Neuron (in vitro differentiated cells): ENCODE results near the gene VMO1.
A peak's percentile ranks its signal among the peaks of the same experiment; 100 is the strongest.

Experiments used
- H2AFZ ChIP-seq: one replicate; pipeline ENCODE4 v1.6.1; 2013; ENCODE audit warnings: low read depth, mild to moderate bottlenecking, inconsistent platforms, low read length, moderate library complexity
- H3K27me3 ChIP-seq: one replicate; pipeline ENCODE4 v1.6.1; 2013; ENCODE audit warnings: low read length; ENCODE audit not compliant: insufficient read depth
- H3K36me3 ChIP-seq: one replicate; pipeline ENCODE4 v1.6.1; 2013; ENCODE audit warnings: low read length; ENCODE audit not compliant: insufficient read depth
- H3K4me1 ChIP-seq: one replicate; pipeline ENCODE4 v1.6.1; 2013; ENCODE audit warnings: low read length; ENCODE audit not compliant: insufficient read depth
- H3K4me3 ChIP-seq: 2 replicates; pipeline ENCODE4 v1.5.1; 2013; ENCODE audit warnings: mild to moderate bottlenecking, low read length, moderate library complexity
- H3K9me3 ChIP-seq: one replicate; pipeline ENCODE4 v1.6.1; 2013; ENCODE audit warnings: low read length

VMO1 gene

DNA sequence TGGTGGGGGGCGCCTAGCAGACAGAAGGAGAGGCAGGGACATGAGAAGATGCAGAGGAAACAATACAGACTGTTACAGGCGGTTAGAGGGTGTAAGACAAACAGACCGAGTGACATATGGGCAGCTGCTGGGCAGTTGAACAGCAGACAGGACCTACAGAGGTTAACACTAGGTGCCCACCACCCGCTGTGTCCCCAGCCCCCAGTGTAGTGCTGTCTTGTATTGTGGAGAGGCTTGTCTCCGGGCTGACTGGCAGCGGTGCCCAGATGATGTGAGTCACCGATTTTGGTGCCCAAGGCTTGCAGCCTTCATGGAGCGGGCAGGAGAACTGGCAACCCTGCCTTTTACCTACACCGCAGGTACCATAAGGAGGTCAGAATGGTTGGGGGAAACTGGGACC, 44.0 kb downstream of the VMO1 start:
- peaks cover 3% of the 10 kb centered on the region for H3K9me3 ChIP-seq
- no peaks in the 10 kb centered on the region for H3K36me3 ChIP-seq
- H3K4me1 ChIP-seq = peaks cover 9% of the 10 kb centered on the region
- H3K4me3 ChIP-seq = no peak overlapping the region
- H3K27me3 ChIP-seq = peaks cover 85% of the 10 kb centered on the region
- no peak overlapping the region for H2AFZ ChIP-seq

DNA sequence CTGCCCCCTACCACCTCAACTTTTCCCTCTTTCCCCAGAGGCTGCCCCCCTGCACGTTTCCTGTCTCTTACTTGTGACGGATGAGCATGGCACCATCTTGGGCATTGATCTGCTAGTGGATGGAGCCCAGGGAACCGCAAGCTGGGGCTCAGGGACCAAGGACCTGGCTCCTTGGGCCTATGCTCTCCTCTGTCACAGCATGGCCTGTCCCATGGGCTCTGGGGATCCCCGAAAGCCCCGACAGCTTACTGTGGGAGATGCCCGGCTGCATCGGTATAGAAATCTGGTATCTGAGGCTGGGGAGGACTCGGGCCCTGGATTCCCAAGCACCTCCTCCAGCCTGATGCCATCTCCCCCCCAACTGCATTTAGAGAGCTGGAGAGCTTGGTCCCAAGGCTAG, 44.6 kb downstream of the VMO1 start:
- H3K27me3 ChIP-seq = peaks cover 84% of the 10 kb centered on the region

DNA sequence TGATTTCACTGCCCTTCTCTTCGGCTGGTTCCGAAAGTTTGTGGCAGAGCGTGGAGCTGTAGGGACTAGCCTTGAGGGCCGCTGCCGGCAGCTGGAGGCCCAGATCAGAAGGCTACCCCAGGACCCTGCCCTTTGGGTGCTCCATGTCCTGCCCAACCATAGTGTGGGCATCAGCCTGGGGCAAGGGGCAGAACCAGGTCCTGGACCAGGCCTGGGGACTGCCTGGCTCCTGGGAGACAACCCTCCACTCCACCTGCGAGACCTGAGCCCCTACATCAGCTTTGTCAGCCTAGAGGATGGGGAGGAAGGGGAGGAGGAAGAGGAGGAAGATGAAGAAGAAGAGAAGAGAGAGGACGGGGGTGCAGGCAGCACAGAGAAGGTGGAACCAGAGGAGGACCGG, 45.6 kb downstream of the VMO1 start:
- H3K36me3 ChIP-seq = no peaks in the 10 kb centered on the region
- H3K4me1 ChIP-seq = peaks cover 9% of the 10 kb centered on the region
- no peak overlapping the region for H3K4me3 ChIP-seq
- no peak overlapping the region for H2AFZ ChIP-seq
- H3K27me3 ChIP-seq = peaks cover 81% of the 10 kb centered on the region
- H3K9me3 ChIP-seq = peaks cover 3% of the 10 kb centered on the region

More for the DNA sequence above, 44.6 kb downstream of the VMO1 start:
- Histone ChIP-seq H3K9me3 (peaks cover 3% of the 10 kb centered on the region), H2AFZ (no peak overlapping the region), H3K4me1 (peaks cover 9% of the 10 kb centered on the region), H3K36me3 (no peaks in the 10 kb centered on the region), H3K4me3 (no peak overlapping the region)

DNA sequence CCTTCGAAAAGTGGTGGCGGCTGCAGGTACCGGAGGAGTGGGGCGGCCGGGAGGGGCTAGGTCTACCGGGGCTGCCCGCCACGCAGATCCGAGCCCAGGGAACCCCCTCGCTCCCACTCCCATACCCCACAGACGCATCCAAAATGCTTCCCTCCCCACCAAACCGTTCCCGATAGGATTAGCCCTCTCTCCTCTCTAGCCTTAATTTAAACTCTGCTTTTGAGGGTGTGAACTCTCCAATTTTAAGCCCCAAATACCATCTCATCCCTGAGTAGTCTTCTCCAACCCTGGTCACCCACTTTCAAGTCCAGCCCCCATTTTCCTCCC, 46.2 kb downstream of the VMO1 start:
- H3K4me3 ChIP-seq = peak overlapping the region; percentile 43
- no peaks in the 10 kb centered on the region for H3K36me3 ChIP-seq
- peaks cover 75% of the 10 kb centered on the region for H3K27me3 ChIP-seq
- peaks cover 6% of the 10 kb centered on the region for H3K4me1 ChIP-seq
- peaks cover 3% of the 10 kb centered on the region for H3K9me3 ChIP-seq
- H2AFZ ChIP-seq = peak overlapping the region; percentile 91

DNA sequence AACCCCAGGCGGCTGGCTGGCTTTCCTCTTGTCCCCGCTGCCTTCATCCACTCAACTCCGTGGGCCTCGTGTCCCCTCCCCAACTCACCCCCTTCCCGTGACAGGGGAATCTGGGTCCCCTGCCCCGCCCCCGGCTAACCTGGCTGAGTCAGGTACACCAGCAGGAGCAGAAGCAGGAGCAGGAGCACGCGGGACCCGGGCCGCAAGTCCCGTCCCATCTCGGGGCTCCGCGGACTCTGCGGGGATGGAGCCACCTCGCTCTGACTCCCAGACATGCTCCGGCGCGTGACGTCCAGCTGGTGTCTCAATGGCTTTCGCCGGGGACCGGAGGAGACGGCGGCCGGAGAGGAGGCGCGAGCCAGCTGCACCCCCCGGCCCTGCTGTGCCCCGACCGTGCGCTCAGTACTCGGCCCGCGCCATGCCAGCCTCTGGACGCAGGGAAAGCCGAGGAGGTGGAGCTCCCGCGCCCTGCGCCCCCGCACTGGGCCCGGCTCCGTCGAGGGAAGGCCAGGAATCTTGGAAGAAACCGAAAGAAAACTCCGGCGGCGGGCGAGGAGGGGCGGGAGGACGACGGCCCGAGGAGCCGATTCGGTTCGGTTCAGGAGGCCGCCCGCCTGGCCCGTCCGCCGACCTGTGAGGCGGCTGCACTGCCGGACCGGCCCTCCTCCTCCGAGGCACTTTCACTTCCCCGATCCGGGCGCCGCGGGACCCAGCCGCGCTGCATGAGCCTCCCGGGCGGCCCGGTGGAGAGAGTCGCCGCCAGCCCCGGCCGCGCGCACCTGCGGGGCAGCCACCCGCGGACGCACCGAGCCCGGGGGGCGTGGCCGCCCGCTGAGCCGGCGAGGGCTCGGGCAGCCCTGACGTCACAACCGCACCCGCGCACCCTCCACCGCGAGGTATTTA, 46.8 kb downstream of the VMO1 start, which contains the start of the genes CXCL16 and ZMYND15:
CXCL16 (minus strand) TSS at position 807 of the 903 bp plus-strand sequence; CDS start at position 218, 589 bp downstream.
ZMYND15 (plus strand) TSS at position 712 of the 903 bp plus-strand sequence. CDS start 716 bp downstream, outside the sequence.
- peak within 1 kb of the TSS; percentile 43 for H3K4me3 ChIP-seq
- H3K4me1 ChIP-seq = peaks cover 6% of the 10 kb centered on the region
- peaks cover 69% of the 10 kb centered on the region for H3K27me3 ChIP-seq
- H3K9me3 ChIP-seq = peaks cover 3% of the 10 kb centered on the region
- no peaks in the 10 kb centered on the region for H3K36me3 ChIP-seq
- H2AFZ ChIP-seq = peak within 1 kb of the TSS; percentile 91

DNA sequence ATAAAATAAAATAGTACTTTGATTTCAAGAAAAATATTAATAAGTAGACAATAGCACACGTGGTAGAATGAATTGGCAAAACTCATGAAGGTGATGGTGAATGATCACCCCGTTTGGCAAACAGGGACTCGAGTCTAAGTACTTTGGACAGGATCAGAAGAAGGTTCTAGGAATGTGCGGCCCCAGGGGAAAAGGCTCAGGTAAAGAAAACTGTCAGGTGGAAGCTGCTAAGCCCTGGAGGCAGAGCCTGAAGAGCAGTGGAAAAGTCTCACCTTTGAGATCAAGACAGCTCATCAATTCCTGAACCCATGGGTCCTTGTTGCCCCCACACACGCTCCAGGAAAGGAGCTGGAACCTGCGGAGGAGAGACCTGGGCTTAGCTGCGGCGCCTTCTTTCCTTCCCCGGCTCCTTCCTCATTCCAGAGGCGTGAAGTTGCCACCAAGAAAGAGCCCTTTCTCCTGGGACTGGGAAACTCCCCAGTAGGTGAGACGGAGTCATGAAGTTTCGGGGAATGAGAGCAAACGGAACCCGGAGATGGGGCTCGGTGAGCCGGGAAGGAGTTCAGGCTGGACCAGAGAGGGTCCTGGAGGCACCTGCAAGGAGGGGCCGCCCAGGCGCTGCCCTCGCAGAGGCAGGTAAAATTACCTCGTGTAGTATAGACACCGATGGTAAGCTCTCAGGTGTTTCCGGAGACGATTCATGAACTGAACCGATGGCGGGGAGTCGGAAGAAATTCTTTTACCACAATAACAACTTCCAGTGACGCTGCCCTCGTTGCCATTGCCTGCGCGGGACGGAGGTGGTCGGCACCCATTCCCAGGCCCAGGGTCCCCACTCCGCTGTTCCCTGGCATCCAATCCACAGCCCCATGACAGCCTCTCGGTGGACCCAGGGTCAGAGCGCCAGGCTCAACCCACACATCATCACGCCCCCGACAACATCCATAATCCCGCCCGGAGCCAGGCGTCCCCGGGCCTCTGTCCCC, 47.7 kb downstream of the VMO1 start:
- H3K27me3 ChIP-seq = peaks cover 59% of the 10 kb centered on the region
- H2AFZ ChIP-seq = peak overlapping the region; percentile 91
- H3K9me3 ChIP-seq = peaks cover 3% of the 10 kb centered on the region
- H3K4me3 ChIP-seq = no peak overlapping the region
- peaks cover 6% of the 10 kb centered on the region for H3K4me1 ChIP-seq
- no peaks in the 10 kb centered on the region for H3K36me3 ChIP-seq

DNA sequence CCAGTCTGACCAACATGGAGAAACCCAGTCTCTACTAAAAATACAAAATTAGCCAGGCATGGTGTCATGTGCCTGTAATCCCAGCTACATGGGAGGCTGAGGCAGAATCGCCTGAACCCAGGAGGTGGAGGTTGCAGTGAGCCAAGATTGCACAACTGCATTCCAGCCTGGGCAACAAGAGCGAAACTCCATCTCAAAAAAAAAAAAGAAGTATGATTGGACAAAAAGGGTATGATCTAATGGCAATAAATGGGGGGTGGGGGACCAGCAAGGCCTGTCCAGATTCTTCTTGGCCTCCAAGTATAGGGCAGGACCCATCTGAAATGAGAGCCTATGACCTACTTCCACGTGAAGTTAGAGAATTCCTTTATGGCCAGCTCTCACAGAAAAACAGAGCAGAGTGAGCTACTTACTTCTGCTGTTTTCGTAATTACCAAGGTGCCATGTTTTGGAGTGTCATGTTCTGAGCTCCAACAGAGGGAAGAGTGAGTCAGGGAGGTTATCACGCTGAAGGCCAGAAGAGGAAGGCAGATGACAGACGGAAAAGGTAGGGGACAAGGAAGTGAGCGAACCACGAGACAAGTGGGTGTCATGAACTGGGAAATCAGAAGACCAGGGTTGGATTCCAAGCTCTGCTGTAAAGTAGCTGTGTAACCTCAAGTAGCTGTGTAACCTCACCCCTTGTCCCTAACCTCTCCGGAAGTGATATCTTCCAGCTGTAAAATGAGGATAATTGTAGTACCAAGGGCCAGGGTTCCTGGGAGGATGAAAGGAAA, 50.1 kb downstream of the VMO1 start:
- Histone ChIP-seq H3K9me3 (peaks cover 3% of the 10 kb centered on the region), H3K4me3 (no peak overlapping the region), H3K27me3 (peaks cover 36% of the 10 kb centered on the region), H3K4me1 (peaks cover 6% of the 10 kb centered on the region), H2AFZ (no peak overlapping the region), H3K36me3 (peaks cover 3% of the 10 kb centered on the region)
